ENCODE results near the gene ROPN1B.

DNA sequence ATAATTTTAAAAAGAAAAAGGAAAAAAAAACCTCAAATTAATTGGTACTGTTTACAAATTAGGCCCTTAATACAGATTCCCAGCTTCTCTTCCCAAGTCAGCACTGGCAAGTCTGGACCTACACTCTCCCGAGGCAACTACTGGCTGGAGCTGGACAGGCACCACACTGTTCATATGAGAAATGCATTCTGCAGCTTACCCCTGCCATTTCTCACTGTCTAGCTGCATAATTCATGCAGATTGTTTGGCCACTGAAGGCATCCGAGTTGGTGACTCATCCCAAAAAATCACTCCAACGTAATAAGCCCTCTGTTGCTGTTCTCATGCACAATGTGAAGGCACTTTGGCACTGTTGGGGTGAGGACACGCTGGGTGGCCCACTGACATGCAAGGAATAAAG is 45.3 kb downstream of the ROPN1B start:
- TF ChIP-seq POLR2A (IDR thresholded peaks at IDR 0.05), result no peak
- TF ChIP-seq EP300 (IDR thresholded peaks at IDR 0.05), result no peak
- TF ChIP-seq, protein P1, sequence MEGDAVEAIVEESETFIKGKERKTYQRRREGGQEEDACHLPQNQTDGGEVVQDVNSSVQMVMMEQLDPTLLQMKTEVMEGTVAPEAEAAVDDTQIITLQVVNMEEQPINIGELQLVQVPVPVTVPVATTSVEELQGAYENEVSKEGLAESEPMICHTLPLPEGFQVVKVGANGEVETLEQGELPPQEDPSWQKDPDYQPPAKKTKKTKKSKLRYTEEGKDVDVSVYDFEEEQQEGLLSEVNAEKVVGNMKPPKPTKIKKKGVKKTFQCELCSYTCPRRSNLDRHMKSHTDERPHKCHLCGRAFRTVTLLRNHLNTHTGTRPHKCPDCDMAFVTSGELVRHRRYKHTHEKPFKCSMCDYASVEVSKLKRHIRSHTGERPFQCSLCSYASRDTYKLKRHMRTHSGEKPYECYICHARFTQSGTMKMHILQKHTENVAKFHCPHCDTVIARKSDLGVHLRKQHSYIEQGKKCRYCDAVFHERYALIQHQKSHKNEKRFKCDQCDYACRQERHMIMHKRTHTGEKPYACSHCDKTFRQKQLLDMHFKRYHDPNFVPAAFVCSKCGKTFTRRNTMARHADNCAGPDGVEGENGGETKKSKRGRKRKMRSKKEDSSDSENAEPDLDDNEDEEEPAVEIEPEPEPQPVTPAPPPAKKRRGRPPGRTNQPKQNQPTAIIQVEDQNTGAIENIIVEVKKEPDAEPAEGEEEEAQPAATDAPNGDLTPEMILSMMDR (IDR thresholded peaks at IDR 0.05), result no peak

Measured in suprapubic skin (tissue), 3 donors.